Measurements from ENCODE around the gene TF.
"Not testable (repeated sequence)": the region's sequence is repeated elsewhere in the genome, so short reads cannot be mapped to it uniquely, and the experiment has no call there.

The TF gene

DNA sequence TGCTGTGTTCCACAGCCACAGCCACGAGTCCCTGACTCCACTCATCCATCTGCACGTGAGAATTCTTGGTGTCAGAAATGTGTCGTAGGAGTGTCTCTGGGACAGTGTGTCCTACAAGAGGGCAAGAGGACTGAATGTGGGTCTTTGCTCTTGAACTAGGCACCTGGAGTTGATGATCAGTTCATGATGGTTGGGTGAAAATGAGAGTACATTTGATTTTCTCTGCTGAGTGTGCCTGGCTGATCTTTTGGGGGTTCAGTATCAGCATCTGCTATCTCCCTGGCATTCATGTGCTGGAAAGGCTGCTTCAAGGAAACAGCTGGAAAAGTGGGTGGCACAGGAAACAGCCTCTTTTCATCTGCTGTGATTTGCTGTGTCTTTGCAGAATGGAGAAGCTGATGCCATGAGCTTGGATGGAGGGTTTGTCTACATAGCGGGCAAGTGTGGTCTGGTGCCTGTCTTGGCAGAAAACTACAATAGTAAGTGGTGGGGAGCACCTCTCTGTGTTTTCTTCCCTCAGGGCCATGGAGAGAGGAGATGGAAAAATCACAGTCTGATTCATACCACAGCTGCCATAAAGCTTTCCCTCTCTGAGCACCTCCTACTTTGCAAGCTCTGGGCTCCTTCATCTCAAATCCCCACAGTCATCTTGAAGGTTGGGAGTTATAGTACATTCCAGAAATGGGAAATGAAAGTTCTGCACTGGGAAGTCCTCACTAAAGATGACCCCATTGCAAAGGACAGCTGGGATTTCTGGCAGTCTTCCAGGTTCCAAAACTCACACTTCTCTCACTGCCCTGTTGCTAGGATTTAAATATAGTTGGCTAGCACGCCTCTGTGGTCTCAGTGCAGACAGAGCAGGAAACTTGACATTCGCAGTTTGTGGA lies 17.8 kb downstream of the TF start:
- in situ Hi-C loops (cut with MboI; ENCODE audit: low sequenced_read_pairs), result no loop called here

DNA sequence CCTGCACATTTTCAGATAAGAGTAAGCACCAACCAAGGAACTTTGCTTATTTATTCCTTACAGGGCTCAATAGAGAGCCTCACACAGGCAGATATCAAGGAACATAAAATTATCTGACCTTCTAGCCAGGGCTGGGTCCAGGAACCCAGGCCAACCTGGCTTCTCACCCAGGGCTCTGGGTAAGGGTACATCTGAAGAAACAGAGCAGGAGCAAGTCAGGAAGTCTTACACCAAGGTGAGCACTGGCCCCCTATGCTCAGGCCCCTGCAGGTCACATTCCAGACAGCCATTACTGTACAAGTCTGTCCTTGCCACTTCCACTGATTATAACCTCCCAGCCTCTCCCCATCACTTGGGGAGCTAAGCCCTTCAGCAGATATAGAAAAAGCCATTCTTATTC lies 19.1 kb downstream of the TF start:
- in situ Hi-C loops (cut with MboI; ENCODE audit: low sequenced_read_pairs), result no loop called here

DNA sequence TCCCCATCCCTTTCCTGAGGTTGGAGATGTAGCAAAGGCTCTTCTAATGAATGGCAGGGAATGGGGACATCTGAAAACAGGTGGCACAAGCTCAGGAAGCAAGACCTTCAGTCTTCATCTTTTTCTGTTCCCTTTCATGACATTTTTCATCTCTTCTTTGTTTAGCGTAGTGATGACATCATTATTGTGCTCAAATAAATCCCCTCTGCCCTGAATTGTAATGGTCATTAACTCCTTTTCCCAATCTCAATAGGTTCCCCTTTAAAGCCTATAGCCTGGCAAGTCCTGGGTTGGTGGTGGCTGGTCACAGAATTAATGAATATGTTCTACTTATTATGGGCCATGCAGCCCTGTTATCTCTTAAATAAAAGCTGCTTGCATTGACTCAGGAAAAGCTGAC lies 21.4 kb downstream of the TF start:
- in situ Hi-C loops (cut with MboI; ENCODE audit: low sequenced_read_pairs), result no loop called here

DNA sequence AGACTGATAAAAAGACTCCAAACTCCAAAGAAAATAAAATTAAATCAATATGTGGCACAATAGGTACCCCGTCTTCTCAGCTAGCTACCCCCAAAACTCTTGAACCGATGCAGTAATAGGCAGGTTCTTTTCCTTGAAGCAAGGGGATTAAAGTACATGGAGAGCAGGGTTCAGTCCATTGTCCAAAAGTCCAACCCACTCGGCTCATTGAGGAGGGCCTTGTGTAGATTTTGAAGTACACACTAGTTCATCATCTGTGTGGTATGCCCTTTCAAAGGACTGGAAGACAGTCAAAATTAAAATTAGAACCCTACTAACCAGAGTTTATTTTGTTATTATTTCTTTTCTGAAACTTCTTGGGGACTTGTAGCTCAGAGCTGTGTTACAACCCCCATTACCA lies 23.3 kb downstream of the TF start:
- in situ Hi-C loops (cut with MboI; ENCODE audit: low sequenced_read_pairs), result no loop called here

DNA sequence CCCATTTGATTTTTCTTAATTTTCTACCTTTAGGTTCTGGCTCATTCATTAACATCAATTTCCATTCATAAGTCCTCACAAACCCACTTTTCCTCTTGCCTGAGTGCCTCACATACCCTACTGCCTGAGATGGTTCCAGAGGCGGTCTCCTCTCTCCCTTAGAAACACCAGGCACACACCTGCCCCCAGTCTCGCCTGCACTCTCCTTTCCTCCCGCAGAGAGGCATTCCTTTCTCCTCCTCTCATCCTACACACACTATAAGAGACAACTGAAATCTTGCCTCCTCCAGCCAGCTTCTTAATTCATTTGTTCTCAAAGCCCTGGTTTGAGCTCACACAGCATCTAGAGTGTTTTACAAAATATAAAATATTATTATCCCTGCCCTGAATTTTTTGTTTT lies 27.5 kb downstream of the TF start:
- in situ Hi-C loops (cut with MboI; ENCODE audit: low sequenced_read_pairs), result no loop called here

DNA sequence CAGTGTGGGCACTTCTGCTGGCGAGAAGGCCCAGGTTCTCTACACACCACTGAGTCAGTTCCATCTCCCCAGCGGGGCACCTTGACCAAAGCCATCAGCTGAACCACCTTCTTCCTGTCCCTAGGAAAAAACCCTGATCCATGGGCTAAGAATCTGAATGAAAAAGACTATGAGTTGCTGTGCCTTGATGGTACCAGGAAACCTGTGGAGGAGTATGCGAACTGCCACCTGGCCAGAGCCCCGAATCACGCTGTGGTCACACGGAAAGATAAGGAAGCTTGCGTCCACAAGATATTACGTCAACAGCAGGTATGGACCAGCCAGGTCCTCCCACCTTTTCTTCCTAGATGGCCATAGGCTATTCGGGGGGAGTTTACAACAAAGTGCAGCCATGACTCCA lies 29.1 kb downstream of the TF start:
- in situ Hi-C loops (cut with MboI; ENCODE audit: low sequenced_read_pairs), result no loop called here

DNA sequence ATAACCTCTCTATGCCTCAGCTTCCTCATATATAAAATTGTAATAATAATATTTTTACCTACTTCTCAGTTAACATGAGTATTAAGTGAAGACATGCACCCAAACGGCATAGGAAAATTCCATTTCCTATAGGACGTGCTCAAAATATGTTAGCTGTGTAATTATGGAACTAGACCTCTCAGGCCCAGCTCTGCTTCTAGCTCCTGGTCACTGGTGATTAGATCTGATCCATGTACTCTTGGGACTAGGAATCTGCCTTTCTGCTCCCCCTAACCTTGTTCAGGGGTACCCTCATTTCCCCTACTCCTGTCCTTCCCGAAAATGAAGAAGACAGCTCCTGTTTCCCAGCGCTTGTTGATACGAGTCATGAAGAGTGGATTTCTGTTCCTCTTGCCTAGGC lies 29.6 kb downstream of the TF start:
- in situ Hi-C loops (cut with MboI; ENCODE audit: low sequenced_read_pairs), result no loop called here

DNA sequence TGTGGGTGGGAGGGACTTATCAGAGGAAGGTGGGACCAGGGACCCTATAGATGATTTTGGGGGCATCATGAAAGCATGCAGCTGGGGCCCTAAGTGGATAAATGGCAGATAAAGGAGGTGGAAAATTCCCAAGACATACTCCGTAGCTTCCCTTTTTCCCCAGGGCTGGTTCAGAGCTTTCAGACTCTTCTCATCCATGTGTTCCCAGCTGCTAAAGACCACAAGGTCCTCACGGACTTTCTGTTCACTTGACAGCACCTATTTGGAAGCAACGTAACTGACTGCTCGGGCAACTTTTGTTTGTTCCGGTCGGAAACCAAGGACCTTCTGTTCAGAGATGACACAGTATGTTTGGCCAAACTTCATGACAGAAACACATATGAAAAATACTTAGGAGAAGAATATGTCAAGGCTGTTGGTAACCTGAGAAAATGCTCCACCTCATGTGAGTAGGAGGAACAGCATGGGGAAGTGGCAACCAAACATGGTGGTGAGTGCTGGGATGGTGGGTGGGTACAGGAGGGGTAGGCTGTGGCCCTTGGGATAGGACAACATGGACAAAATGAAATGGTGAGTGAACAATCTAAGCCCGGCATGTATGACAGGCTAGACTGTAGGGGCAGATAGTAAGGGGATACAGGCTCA lies 30.7 kb downstream of the TF start:
- in situ Hi-C loops (cut with MboI; ENCODE audit: low sequenced_read_pairs), result no loop called here

DNA sequence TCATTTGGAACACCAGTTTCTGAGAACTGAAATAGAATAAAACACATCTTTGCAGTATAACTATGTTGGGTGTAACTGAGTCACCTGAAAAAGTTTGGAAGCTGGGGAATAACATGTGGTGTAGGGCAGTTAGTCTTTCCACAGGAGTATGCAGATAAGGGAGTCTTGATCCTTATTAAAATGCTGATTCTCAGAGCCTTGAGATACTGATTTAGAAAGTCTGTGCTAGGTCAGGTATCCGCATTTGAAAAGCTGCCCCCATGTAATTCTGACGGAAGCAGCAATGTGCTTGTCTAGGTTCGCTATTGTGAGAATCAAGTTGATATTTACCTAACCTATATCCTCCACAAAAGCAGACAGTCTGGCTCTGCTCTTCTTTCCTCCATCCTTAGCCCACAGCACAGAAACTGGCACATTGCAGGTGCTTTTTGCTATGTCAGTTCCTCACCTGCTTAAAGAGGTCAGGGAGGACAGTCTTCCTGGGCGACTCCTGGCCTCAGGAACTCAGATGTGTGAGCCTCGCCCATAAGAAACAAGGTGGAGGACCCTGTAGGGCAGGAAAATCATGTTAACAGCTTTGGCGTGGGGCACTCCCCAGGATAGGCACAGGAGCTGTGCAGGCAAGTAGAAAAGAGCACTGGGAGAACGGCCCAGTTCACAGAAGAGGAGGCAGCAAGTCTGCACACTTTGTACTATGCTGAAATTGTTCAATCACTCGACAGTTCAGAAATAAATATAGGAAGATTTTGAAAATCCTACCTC lies 31.8 kb downstream of the TF start:
- in situ Hi-C loops (cut with MboI; ENCODE audit: low sequenced_read_pairs), result no loop called here

DNA sequence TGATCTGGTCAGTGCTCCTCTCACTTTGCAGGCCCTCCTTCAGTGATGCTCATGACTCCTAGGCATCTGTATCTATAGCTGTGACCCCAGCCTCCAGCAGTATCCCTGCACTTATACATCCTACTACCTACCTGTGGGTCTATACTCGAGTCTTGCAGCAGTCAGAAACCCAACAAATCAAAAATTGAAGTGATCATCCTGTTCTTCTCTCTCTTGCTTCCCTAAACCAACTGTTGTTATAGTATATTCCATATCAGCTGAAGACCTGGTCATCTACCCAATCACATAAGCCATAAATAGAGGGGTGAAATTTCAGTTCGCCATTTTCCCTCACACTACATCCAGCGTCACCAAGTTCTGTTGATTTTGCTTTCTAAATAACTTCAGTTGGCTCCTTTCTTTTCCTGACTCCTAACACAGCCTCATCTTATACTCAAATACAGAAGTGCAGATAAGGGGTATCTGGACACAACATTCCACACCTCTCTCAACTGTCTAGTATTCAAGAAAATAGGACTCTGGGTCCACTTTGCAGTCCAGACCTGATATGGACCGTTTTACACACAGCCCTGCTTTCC lies 33.5 kb downstream of the TF start:
- in situ Hi-C loops (cut with MboI; ENCODE audit: low sequenced_read_pairs), result no loop called here

DNA sequence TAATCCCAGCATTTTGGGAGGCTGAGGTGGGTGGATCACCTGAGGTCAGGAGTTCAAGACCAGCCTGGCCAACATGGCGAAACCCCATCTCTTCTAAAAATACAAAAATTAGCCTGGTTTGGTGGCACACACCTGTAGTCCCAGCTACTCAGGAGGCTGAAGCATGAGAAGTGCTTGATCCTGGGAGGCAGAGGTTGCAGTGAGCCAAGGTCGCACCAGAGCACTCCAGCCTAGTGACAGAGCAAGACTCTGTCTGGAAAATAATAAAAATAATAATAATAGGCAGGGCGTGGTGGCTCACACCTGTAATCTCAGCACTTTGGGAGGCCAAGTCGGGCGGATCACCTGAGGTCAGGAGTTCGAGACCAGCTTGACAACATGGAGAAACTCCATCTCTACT lies 34.6 kb downstream of the TF start:
- in situ Hi-C loops (cut with MboI; ENCODE audit: low sequenced_read_pairs), result not testable (repeated sequence)

DNA sequence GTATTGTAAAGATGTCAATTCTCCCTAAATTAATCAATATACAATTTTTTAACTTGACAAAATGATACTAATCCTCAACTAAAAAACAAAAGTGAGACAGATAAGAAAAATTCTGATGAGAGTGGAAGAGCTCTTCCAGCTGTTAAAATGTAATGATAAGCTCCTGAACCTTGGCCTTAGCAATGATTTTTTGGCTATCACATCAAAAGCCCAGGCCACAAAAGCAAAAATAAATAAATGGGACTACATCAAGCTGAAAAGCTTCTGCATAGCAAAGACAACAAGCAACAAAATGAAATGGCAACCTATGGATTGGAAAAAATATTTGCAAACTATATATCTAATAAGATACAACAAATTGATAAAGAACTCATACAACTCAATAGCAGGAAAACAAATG lies 35.4 kb downstream of the TF start:
- in situ Hi-C loops (cut with MboI; ENCODE audit: low sequenced_read_pairs), result no loop called here

DNA sequence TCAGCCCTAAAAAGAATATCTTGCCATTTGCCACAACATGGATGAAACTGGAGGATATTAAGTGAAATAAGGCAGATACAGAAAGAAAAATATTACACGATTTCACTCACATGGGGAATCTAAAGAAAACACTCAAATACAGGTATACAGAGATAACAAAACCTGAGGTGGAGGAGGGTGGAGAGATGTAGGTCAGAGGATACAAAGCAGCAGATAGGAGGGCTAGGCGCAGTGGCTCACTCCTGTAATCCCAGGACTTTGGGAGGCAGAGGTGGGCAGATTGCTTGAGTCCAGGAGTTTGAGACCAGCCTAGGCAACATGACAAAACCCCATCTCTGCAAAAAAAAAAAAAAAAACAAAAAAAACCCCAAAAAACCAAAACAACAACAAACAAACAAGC lies 36.3 kb downstream of the TF start:
- in situ Hi-C loops (cut with MboI; ENCODE audit: low sequenced_read_pairs), result no loop called here

DNA sequence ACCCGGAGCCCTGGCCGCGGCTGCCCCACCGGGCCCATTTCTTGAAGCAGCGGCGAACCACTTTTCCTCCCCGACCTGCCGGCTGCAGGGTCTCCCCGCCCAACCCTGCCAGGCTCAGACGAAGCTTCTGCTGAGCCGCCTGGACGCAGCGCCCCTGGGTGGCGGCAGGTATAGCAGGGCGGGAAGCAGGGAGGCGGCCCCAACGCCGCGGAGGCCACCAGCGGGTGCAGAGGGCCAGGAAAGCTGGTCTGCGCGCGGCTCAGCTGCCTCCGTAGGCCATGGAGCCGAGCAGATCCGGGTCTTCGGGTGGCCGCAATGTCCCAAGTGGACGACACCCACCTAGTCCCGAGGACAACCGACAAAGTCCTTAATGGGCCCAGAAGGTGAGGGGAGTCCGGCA lies 37.6 kb downstream of the TF start:
- in situ Hi-C loops (cut with MboI; ENCODE audit: low sequenced_read_pairs), result no loop called here

DNA sequence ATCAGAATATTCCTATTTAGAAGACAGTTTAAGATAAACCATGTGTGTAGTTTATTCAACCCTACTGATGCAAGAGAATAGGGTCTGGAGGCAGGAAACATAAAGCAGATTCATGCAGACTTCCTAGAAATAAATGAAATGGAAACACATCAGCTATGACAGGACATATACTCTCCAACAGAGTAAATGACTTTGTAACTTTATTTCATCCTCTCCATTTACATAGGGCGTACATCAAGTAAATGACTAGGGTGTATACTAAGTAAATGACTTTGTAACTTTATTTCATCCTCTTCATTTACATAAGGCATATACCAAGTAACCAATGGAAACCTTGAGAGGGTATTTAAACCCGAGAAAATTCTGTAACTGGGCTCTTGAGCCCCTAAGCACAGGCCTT lies 41.8 kb downstream of the TF start:
- in situ Hi-C loops (cut with MboI; ENCODE audit: low sequenced_read_pairs), result no loop called here

DNA sequence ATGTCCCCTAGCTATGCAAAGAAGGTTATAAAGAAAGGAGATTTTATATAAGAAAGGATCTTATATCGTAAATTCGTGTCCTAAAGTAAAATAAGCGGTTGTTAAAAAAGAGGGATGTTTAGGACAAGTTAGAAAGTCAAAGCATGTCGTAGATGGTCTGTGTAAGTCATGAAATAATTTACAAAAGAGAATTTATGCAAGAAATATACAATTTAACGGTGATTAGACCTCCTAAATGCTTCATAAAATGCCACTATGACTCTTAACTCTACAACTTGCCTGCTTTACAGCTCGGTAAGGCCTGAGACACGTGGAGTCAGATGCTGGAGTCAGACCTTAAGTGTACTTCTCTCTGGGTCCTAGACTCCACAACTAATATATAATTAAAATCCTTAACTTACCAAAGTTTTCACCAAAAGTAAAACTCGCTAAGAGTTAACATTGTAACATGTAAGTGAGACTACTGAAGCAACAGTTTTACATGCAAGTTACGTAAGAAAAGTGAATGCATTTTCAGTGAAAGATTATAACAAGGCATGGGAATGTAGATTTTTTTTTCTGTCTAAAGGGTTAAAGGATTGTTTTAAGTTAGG lies 46.1 kb downstream of the TF start:
- in situ Hi-C loops (cut with MboI; ENCODE audit: low sequenced_read_pairs), result no loop called here

DNA sequence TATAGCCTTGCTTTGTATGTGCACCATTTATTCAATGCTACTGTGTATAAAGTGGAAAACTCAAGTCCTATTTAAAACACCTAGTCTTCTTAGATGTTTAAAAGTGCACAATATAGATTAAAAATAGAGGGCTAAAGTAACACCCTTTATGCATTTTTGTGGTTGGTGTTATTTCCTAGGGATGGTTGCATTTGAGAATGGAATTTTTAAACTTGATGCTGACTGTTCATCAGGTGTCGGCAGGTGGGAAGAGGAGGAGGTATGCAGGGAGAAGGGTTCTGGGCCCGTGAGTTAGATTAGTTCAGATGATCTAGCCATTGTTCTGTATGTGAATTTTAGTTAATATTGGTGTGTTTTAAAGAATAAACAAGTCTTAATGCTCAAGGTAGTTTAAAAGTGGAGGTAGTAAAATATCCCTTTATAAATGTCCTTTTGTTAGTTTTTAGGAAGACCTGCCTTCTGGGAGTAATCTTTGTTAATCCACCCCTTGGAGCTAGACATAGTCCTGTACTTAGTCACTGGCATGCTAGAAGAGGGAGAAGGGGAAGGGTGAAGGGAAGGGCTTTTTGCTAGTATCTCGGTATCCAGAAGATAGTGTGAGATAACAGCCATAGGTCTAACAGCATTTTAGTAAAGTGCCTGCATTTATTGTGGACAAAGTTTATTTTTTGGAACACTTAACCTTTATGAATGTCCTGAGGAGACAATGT lies 51.4 kb downstream of the TF start:
- in situ Hi-C loops (cut with MboI; ENCODE audit: low sequenced_read_pairs), result no loop called here

DNA sequence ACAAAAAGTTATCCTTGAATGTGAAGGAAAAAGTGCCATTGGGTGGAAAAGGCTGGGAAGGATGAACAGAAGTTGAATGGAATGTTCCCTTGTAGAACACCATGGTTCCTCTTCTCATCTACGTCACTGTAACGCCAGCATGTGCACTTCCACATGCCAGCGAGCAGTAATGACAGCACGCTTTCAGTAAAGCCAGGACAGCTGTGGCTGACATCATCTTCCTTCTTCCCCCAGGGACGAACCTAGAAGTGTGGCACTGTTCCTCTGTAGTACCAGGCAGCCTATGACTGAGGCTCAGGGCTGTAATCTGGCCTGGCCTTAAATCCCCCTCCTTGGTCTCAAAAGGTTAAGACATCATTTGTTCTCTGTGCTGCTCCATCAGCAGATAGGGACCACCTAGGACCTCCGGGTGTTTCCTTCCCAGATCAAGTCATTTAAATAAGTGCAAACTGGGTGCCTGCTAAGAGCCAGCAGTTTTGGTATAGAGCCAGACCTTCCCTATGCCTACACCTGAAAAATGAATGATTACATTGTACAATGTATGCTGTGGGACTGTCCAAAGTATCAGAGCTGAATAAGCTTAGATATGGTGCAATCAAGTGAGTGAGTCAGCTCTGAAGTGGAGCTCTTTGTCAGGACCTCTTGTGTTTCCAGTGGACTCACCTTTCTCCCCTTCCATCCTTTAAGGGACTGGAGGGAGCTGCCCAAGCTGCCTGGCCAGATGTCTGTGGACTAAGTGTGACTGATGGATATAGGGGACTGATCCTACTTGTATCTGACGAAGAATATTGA lies 53.8 kb downstream of the TF start:
- in situ Hi-C loops (cut with MboI; ENCODE audit: low sequenced_read_pairs), result no loop called here

DNA sequence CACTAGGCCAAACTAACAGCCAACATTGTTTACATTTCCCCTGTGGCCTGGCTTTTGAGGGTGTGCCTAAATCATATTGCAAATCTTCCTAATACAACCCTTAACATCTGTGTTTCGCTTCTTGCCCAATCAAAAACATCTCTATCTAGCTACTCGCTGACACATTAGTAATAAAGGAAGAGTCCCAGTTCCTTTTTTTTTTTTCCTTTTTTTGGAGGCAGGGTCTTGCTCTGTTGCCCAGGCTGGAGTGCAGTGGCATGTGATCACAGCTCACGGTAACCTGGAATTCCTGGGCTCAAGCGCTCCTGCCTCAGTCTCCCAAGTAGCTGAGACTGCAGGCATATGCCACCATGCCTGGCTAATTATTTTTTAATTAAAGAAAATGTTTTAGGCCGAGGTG lies 57.3 kb downstream of the TF start:
- in situ Hi-C loops (cut with MboI; ENCODE audit: low sequenced_read_pairs), result no loop called here

DNA sequence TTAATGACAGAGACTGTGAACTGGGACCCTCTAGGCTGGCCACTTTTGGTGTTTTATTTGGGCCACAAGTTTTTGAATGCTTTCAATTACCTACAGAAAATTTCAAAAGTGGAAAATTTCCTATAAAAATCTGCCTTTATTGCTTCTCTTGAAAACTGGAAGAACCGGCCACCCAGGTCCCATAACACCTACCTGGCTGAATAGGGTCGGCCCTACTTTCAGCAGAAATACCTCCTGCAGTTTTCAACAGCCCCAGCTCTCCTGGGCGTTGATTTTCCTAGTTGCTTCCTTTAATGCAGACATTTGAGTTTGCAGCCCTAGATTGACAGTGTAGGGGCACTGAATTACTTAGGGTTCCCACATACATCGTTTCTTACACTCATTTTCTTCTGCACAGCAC lies 58.7 kb downstream of the TF start:
- in situ Hi-C loops (cut with MboI; ENCODE audit: low sequenced_read_pairs), result no loop called here
